Measurements from ENCODE around the gene PPP2R5C.

PPP2R5C gene

DNA sequence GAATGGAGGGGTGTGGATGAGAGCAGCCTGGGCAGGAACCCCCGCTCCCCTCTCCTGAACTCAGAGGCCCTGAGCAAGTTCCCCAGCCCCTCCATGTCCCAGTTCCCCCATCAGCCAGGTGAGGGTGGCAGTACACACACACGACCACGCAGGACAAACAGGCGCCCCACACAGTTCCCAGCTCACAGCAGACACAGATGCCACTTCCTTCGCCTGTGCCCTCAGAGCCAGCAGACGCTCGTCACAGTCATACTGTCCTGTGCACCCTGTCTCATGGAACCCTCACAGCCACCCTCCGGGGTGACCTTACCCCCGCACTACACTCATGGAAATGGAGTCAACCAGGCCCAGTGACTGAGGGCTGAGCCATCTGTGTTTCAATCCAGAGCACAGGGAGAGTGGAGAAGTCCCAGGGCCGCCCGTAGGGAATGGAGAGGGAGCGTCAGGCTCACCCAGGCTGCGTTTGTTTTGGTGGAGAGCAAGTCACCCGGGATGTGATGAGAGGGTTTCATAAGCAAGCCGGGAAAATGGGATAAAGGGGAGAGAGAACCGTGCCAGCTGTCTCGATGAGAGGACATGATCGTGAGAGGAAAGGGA, 155.4 kb downstream of the PPP2R5C start:
- TF ChIP-seq EZH2phosphoT487 (IDR thresholded peaks at IDR 0.05; ENCODE audit: borderline replicate concordance, low read length) = no peak
- TF ChIP-seq, protein P1, sequence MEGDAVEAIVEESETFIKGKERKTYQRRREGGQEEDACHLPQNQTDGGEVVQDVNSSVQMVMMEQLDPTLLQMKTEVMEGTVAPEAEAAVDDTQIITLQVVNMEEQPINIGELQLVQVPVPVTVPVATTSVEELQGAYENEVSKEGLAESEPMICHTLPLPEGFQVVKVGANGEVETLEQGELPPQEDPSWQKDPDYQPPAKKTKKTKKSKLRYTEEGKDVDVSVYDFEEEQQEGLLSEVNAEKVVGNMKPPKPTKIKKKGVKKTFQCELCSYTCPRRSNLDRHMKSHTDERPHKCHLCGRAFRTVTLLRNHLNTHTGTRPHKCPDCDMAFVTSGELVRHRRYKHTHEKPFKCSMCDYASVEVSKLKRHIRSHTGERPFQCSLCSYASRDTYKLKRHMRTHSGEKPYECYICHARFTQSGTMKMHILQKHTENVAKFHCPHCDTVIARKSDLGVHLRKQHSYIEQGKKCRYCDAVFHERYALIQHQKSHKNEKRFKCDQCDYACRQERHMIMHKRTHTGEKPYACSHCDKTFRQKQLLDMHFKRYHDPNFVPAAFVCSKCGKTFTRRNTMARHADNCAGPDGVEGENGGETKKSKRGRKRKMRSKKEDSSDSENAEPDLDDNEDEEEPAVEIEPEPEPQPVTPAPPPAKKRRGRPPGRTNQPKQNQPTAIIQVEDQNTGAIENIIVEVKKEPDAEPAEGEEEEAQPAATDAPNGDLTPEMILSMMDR (IDR thresholded peaks at IDR 0.05; ENCODE audit: low read depth, low read length, poor library complexity, severe bottlenecking) = no peak

DNA sequence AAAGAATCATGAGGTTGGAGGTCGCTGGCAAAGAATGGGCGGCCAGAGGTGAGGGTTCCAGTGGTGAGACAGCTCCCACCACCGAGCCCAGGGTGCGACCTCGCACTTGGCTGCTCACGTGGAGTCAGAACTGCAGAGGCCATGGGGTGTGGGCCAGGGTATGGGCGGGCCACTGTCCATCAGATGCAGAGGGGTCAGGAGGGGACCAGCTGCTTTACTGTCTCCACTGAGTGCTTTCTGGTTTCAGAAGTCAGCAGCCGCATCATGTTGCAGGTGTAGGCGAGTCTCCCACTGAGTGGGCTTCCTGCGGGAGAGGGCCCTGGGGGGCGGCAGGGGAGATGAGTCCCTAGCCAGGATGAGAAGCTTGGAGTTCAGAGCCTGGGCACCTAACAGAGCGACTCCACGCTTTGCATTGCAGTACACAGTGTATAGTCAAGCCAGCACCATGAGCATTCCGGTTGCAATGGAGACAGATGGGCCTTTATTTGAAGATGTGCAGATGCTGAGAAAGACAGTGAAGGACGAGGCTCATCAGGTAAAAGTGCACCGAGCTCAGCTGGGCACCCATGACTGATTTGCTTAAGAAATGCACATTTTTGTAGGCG, 156.0 kb downstream of the PPP2R5C start:
- Histone ChIP-seq H3K27ac (ENCODE audit: low read depth, low read length) (no peak overlapping the region), H3K9me3 (ENCODE audit: control insufficient read depth, insufficient read depth, low read length) (no peaks in the 10 kb centered on the region), H3K4me2 (ENCODE audit: low read length) (no peak overlapping the region), H3K4me3 (ENCODE audit: low read length) (no peak overlapping the region), H4K20me1 (ENCODE audit: control insufficient read depth, insufficient read depth, low read depth, low read length) (no peaks in the 10 kb centered on the region), H3K79me2 (ENCODE audit: control insufficient read depth, low read length) (no peaks in the 10 kb centered on the region), H3K27me3 (ENCODE audit: control insufficient read depth, low read length) (no peaks in the 10 kb centered on the region), H3K36me3 (ENCODE audit: control insufficient read depth, low read length) (peaks cover 22% of the 10 kb centered on the region), H3K4me1 (ENCODE audit: control insufficient read depth, low read length) (peaks cover 3% of the 10 kb centered on the region), H3F3A (ENCODE audit: control insufficient read depth, insufficient read depth) (no peaks in the 10 kb centered on the region), H3K9me2 (replicated peaks; ENCODE audit: control insufficient read depth, low read length) (no peaks in the 10 kb centered on the region)
- TF ChIP-seq, protein P1 (IDR thresholded peaks at IDR 0.05; ENCODE audit: low read depth, low read length, poor library complexity, severe bottlenecking) = no peak
- no peak for TF ChIP-seq EZH2phosphoT487 (IDR thresholded peaks at IDR 0.05; ENCODE audit: borderline replicate concordance, low read length)

More for the DNA sequence above, 155.4 kb downstream of the PPP2R5C start:
- peaks cover 3% of the 10 kb centered on the region for H3K4me1 ChIP-seq (ENCODE audit: control insufficient read depth, low read length)
- H3F3A ChIP-seq (ENCODE audit: control insufficient read depth, insufficient read depth) = no peaks in the 10 kb centered on the region
- H3K27ac ChIP-seq (ENCODE audit: low read depth, low read length) = no peak overlapping the region
- H3K4me2 ChIP-seq (ENCODE audit: low read length) = no peak overlapping the region
- H3K79me2 ChIP-seq (ENCODE audit: control insufficient read depth, low read length) = no peaks in the 10 kb centered on the region
- no peaks in the 10 kb centered on the region for H4K20me1 ChIP-seq (ENCODE audit: control insufficient read depth, insufficient read depth, low read depth, low read length)
- peaks cover 27% of the 10 kb centered on the region for H3K36me3 ChIP-seq (ENCODE audit: control insufficient read depth, low read length)
- H3K9me2 ChIP-seq (replicated peaks; ENCODE audit: control insufficient read depth, low read length) = no peaks in the 10 kb centered on the region
- H3K27me3 ChIP-seq (ENCODE audit: control insufficient read depth, low read length) = no peaks in the 10 kb centered on the region
- H3K9me3 ChIP-seq (ENCODE audit: control insufficient read depth, insufficient read depth, low read length) = no peaks in the 10 kb centered on the region
- no peak overlapping the region for H3K4me3 ChIP-seq (ENCODE audit: low read length)

DNA sequence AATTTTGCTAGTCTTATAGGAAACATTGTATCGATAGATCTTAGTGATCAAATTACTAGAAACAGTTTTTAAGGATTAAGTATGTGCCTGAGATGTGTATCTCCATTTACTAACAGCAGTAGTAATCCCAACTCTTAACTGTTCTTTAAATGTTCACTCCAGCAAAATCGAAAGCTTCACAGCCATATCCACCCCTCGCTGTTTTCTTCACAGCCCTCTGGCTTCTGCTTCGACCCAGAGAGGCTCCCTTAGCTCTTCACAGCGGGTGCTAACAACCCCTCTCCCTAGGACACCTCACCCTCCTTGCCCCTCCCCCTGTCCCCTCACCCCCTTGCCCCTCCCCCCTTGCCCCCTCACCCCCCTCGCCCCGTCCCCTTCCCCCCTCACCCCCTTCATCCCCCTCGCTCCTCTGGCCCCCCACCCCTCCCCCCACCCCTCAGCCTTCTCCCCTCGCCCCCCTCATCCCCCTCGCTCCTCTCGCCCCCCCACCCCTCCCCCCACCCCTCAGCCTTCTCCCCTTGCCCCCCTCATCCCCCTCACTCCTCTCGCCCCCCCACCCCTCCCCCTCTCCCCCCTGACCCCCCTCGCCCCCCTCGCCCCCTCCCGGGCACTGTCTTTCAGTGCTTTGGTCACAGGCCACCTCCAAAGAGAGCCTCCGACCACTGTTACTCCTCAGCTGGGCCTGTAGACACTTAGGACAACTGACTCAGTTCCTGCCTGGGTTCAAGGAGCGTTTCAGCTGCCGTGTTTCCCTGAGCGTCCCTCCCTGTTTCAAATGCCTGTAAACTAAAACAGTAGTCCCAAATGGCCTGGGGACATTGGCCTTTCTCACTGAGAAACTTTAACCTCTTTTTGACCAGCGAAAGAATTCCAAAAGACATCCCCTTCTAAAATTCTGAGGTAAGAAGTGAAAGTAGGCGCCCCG, 156.8 kb downstream of the PPP2R5C start:
- Histone ChIP-seq H3K27ac (ENCODE audit: low read depth, low read length) (no peak overlapping the region), H3K4me2 (ENCODE audit: low read length) (no peak overlapping the region), H3K79me2 (ENCODE audit: control insufficient read depth, low read length) (no peaks in the 10 kb centered on the region), H3K4me1 (ENCODE audit: control insufficient read depth, low read length) (peaks cover 3% of the 10 kb centered on the region), H3K27me3 (ENCODE audit: control insufficient read depth, low read length) (no peaks in the 10 kb centered on the region), H4K20me1 (ENCODE audit: control insufficient read depth, insufficient read depth, low read depth, low read length) (no peaks in the 10 kb centered on the region), H3K9me2 (replicated peaks; ENCODE audit: control insufficient read depth, low read length) (no peaks in the 10 kb centered on the region), H3K36me3 (ENCODE audit: control insufficient read depth, low read length) (peaks cover 20% of the 10 kb centered on the region), H3K4me3 (ENCODE audit: low read length) (no peak overlapping the region), H3K9me3 (ENCODE audit: control insufficient read depth, insufficient read depth, low read length) (no peaks in the 10 kb centered on the region), H3F3A (ENCODE audit: control insufficient read depth, insufficient read depth) (no peaks in the 10 kb centered on the region)
- TF ChIP-seq EZH2phosphoT487 (IDR thresholded peaks at IDR 0.05; ENCODE audit: borderline replicate concordance, low read length) = no peak
- TF ChIP-seq, protein P1 (IDR thresholded peaks at IDR 0.05; ENCODE audit: low read depth, low read length, poor library complexity, severe bottlenecking) = no peak

All from DOHH2 (cell line).